Fibroblast of lung (primary cell): Measurements from ENCODE around the gene GABRD. TPM values are rescaled to one million over a fixed set of nuclear protein-coding genes. Genes with fewer than 3 reads are reported as not detected.

Experiments used
- DNase-seq, 2 donors: peaks; one replicate each; pipeline versions ENCODE4 v3.0.0 to v3.0.0-alpha.2; 2010; ENCODE audit warnings: low read depth in 2 of 2
- H2AFZ ChIP-seq: 2 replicates; pipeline ENCODE4 v1.5.1; 2012; ENCODE audit warnings: low read length, control low read depth, inconsistent platforms
- H3K27ac ChIP-seq: 2 replicates; pipeline ENCODE4 v1.5.1; 2011; ENCODE audit warnings: low read length, control low read depth; ENCODE audit not compliant: insufficient read depth
- H3K27me3 ChIP-seq: 2 replicates; pipeline ENCODE4 v1.5.1; 2011; ENCODE audit warnings: mild to moderate bottlenecking, low read length; ENCODE audit not compliant: control insufficient read depth, insufficient read depth
- H3K36me3 ChIP-seq: 2 replicates; pipeline ENCODE4 v1.5.1; 2011; ENCODE audit warnings: low read length; ENCODE audit not compliant: control insufficient read depth, insufficient read depth
- H3K4me1 ChIP-seq: 2 replicates; pipeline ENCODE4 v1.5.1; 2011; ENCODE audit warnings: low read length; ENCODE audit not compliant: control insufficient read depth, insufficient read depth; ENCODE audit errors: extremely low read depth
- H3K4me2 ChIP-seq: 2 replicates; pipeline ENCODE4 v1.5.1; 2011; ENCODE audit warnings: low read length, control low read depth; ENCODE audit not compliant: insufficient read depth; ENCODE audit errors: extremely low read depth
- H3K4me3 ChIP-seq, 4 experiments: fragments of 200-600 bp in 1 of 4; sonication (generic) in 1 of 4; replicated peaks in 1 of 4; 2 replicates each; pipeline ENCODE4 v1.5.1; 2011 to 2016; ENCODE audit warnings: low read length in 4 of 4, low read depth in 3 of 4, mild to moderate bottlenecking in 3 of 4, control low read depth in 2 of 4, inconsistent platforms in 1 of 4, mixed read lengths in 1 of 4; ENCODE audit not compliant: insufficient read depth in 1 of 4; ENCODE audit errors: control extremely low read depth in 1 of 4
- H3K79me2 ChIP-seq: 2 replicates; pipeline ENCODE4 v1.5.1; 2012; ENCODE audit warnings: mild to moderate bottlenecking, low read length, inconsistent platforms; ENCODE audit not compliant: control insufficient read depth, insufficient read depth
- H3K9ac ChIP-seq: 2 replicates; pipeline ENCODE4 v1.5.1; 2011; ENCODE audit warnings: mild to moderate bottlenecking, low read length, control low read depth; ENCODE audit not compliant: insufficient read depth
- H3K9me3 ChIP-seq: 2 replicates; pipeline ENCODE4 v1.5.1; 2012; ENCODE audit warnings: low read depth, low read length; ENCODE audit not compliant: control insufficient read depth, insufficient read depth
- H4K20me1 ChIP-seq: 2 replicates; pipeline ENCODE4 v1.5.1; 2011; ENCODE audit warnings: low read length; ENCODE audit not compliant: control insufficient read depth, insufficient read depth; ENCODE audit errors: extremely low read depth
- EZH2 ChIP-seq: IDR thresholded peaks from 2 replicates; pipeline ENCODE4 v1.5.1; 2012; ENCODE audit warnings: low read length, control low read depth, mild to moderate bottlenecking; ENCODE audit errors: missing control alignments
- polyA plus RNA-seq, 2 donors: library from polyadenylated mRNA; depleted of rRNA in 1 of 2; stranded (reverse) in 1 of 2; unstranded in 1 of 2; fragments of >200 nt; gene quantifications; 2 replicates each; pipeline ENCODE4 v1.2.1, GENCODE V29; 2011 to 2012; ENCODE audit warnings: missing spikeins in 1 of 2
- total RNA-seq: library from RNA; depleted of rRNA; stranded (reverse); fragments of >200 nt; gene quantifications from 2 replicates; pipeline ENCODE4 v1.2.1, GENCODE V29; 2014
- TF ChIP-seq, protein P1 (sequence below), 2 donors: IDR thresholded peaks in 1 of 2; conservative IDR thresholded peaks in 1 of 2; 1 replicate in 1 of 2; 2 replicates in 1 of 2; pipeline ENCODE4 v1.5.1; 2011 to 2012; ENCODE audit warnings: low read length in 2 of 2, control low read depth in 1 of 2, inconsistent platforms in 1 of 2, low read depth in 1 of 2, mild to moderate bottlenecking in 1 of 2

Gene GABRD
- total and polyA plus RNA-seq, 2 donors (not counting 1 experiment from before 2014, with no cell fraction given): not detected

DNA sequence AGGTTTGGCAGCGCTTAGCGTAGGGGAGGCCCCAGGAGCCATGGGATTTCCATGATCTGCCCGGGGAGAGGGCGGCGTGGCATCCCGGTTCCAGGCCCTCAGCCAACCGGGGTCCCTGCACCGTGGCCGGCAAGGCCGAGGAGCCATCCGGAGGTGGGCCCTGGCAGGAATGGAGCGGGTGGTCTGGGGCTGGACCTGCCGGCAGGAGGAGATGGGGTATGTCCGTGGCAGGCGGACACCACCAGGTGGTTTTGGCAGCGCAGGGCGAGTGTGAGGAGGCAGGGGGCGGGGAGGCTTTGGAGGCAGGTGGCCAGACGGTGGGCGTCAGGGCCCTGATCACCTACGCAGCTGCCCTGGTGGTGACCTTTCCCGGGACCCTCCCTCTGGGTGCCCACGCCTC, 41.4 kb downstream of the GABRD start:
- H3K9me3 ChIP-seq: no peaks in the 10 kb centered on the region
- no peak overlapping the region for H2AFZ ChIP-seq
- no peaks in the 10 kb centered on the region for H4K20me1 ChIP-seq
- H3K79me2 ChIP-seq: no peaks in the 10 kb centered on the region
- H3K27ac ChIP-seq: no peak overlapping the region
- H3K36me3 ChIP-seq: no peaks in the 10 kb centered on the region
- TF ChIP-seq EZH2: no peak
- TF ChIP-seq, protein P1, sequence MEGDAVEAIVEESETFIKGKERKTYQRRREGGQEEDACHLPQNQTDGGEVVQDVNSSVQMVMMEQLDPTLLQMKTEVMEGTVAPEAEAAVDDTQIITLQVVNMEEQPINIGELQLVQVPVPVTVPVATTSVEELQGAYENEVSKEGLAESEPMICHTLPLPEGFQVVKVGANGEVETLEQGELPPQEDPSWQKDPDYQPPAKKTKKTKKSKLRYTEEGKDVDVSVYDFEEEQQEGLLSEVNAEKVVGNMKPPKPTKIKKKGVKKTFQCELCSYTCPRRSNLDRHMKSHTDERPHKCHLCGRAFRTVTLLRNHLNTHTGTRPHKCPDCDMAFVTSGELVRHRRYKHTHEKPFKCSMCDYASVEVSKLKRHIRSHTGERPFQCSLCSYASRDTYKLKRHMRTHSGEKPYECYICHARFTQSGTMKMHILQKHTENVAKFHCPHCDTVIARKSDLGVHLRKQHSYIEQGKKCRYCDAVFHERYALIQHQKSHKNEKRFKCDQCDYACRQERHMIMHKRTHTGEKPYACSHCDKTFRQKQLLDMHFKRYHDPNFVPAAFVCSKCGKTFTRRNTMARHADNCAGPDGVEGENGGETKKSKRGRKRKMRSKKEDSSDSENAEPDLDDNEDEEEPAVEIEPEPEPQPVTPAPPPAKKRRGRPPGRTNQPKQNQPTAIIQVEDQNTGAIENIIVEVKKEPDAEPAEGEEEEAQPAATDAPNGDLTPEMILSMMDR (conservative IDR thresholded peaks at IDR 0.05 in 1 of 2, IDR thresholded peaks at IDR 0.05 in 1 of 2; ENCODE audit: low read depth in 1 of 2, low read length in 2 of 2): no peak
- H3K4me3 ChIP-seq: no peak overlapping the region
- H3K4me2 ChIP-seq: no peak overlapping the region
- H3K4me1 ChIP-seq: no peaks in the 10 kb centered on the region
- H3K9ac ChIP-seq: no peak overlapping the region
- H3K27me3 ChIP-seq: no peaks in the 10 kb centered on the region
- no peak for DNase-seq

DNA sequence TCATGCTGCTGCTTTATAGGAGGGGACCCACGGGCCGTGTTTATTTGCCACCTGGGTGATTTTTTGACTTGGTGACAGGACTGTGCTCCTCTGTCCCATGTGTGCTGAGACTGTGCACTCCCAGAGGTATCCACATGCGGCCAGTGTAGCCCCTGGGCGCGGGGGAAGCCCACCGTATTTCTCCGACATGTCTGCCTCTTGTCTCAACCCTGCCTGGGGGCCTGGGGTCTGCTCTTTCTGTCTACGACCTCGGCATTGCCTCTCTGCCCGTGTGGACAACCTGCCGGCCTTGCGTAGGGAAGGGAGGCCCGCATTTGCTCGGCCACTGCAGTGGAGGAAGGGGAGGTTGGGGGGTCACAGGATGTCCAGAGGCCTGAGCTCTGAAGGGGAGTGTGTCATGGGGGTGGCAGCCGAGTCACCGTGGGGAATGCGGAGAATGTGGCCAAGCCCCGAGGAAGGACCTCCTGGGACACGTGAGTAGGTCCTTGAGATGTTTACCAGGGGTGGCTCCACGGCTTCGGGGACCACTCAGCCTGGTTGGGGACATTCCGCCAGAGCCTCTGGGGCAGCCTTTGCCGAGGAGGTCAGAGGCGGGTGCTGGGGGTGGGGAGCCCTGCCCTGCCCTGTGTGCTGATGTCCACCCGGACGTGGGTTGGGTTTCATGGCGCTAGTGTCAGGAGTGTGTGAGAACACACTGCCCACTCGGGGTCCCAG, 42.1 kb downstream of the GABRD start:
- no peak overlapping the region for H3K4me2 ChIP-seq
- no peak overlapping the region for H3K4me3 ChIP-seq
- H3K27me3 ChIP-seq: peaks cover under 1% of the 10 kb centered on the region
- no peak overlapping the region for H3K27ac ChIP-seq
- H3K9ac ChIP-seq: no peak overlapping the region
- no peaks in the 10 kb centered on the region for H3K79me2 ChIP-seq
- H3K36me3 ChIP-seq: no peaks in the 10 kb centered on the region
- no peaks in the 10 kb centered on the region for H3K4me1 ChIP-seq
- H2AFZ ChIP-seq: no peak overlapping the region
- no peak for DNase-seq
- no peak for TF ChIP-seq EZH2
- TF ChIP-seq, protein P1 (conservative IDR thresholded peaks at IDR 0.05 in 1 of 2, IDR thresholded peaks at IDR 0.05 in 1 of 2; ENCODE audit: low read depth in 1 of 2, low read length in 2 of 2): no peak
- H4K20me1 ChIP-seq: no peaks in the 10 kb centered on the region
- H3K9me3 ChIP-seq: no peaks in the 10 kb centered on the region

DNA sequence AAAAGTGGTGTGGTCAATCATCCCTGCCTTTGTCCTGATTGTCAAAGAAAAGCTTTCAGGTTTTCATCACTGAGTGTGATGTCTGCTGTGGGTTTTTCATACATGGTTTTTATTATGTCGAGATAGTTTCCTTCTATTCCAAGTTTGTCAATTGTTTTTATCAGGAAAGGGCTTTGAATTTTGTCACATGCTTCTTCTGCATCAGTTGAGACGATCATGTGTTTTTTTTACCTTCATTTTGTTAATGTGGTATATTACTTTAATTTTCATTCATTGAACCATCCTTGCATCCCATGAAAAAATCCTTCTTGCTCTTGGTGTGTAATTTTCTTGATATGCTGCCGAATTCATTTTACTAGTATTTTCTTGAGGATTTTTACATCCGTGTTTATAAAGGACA, 46.6 kb downstream of the GABRD start:
- Histone ChIP-seq H3K4me2 (no peak overlapping the region), H3K4me1 (no peaks in the 10 kb centered on the region), H3K27ac (no peak overlapping the region), H3K9me3 (no peaks in the 10 kb centered on the region), H3K27me3 (peaks cover 2% of the 10 kb centered on the region), H4K20me1 (no peaks in the 10 kb centered on the region), H3K79me2 (no peaks in the 10 kb centered on the region), H3K9ac (no peak overlapping the region), H3K4me3 (no peak overlapping the region), H3K36me3 (no peaks in the 10 kb centered on the region), H2AFZ (no peak overlapping the region)
- no peak for DNase-seq
- no peak for TF ChIP-seq EZH2
- TF ChIP-seq, protein P1 (conservative IDR thresholded peaks at IDR 0.05 in 1 of 2, IDR thresholded peaks at IDR 0.05 in 1 of 2; ENCODE audit: low read depth in 1 of 2, low read length in 2 of 2): no peak
